ENCODE results near the gene FANCC.

GRCh38 chr9:95311961-95312360 is 5.5 kb downstream of the FANCC start:
- TF ChIP-seq MAX (IDR thresholded peaks at IDR 0.05) (no peak), CTCF (IDR thresholded peaks at IDR 0.05; ENCODE audit: low read depth, low read length, missing input control) (no peak), GABPA (IDR thresholded peaks at IDR 0.05 in 1 of 2, conservative IDR thresholded peaks at IDR 0.05 in 1 of 2) (no peak), ZBTB33 (IDR thresholded peaks at IDR 0.05) (no peak)

All from liver (tissue), 3 donors.